HG02623 (cell line): Measurements from ENCODE around the gene GOLGA6B.
"Not testable (repeated sequence)": the region's sequence is repeated elsewhere in the genome, so short reads cannot be mapped to it uniquely, and the experiment has no call there.

Source experiments
- ATAC-seq: cut with Tn5 transposase; IDR thresholded peaks from one replicate; pipeline ENCODE4 v1.9.1; 2021; ENCODE audit warnings: moderate library complexity; ENCODE audit not compliant: unreplicated experiment

The GOLGA6B gene

DNA sequence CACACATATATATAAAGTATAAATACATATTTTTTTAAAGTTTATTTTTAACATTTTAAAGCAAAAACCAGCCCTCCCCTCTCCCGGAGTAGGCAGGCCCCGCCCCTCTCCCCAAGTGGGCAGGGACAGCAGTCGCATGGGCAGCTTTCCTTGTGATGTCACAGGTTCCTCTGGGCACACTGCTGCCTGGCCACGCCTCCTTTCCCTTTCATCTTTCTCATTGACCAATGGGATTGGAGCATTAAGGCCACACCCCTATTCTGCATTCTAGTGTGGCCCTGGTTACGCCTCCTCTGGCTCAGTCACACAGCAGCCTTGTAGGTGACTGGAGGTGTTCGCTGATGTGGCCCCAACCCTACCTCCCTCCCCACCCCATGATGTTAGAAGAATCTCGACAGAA lies at the start of gene GOLGA6B:
Gene GOLGA6B (plus strand): TSS at position 301 of the 400 bp plus-strand sequence. CDS start 41 bp downstream, at position 342.
- ATAC-seq, result not testable (repeated sequence)

DNA sequence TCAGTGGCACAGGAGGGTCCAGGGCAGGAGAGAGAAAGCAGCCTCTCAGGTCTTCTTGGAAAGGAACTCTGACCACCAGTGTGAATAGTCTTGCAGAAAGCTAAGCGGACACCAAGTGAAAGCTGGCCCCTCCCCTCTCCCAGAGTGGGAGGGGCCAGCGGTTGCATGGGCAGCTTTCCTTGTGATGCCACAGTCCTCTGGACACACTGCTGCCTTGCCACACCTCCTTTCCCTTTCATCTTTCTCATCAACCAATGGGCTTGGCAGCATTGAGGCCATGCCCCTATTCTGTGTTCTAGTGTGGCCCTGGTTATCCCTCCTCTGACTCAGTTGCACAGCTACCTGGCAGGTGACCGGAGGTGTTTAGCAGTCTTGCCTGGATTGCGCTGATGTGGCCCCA lies 49.7 kb upstream of the GOLGA6B start:
- no peak for ATAC-seq

DNA sequence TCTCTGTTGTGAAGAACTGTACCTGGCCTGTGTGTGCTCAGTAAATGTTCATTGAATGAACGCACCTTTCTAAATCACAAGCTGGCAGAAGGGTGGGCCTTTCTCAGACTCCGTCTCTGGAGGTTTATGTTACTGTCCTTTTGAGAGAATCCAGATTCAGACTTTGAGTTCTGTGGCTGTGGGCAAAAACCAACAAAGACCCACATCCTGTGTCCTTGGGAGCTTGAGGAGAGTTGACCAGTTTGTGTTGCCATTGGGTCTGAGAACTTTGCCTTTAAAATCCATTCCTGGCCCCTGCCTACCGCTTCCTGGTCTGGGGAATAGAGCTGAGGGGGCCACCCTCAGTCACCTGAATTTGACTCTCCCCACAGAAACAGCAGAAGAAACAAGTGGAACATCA lies 46.4 kb upstream of the GOLGA6B start:
- not testable (repeated sequence) for ATAC-seq

DNA sequence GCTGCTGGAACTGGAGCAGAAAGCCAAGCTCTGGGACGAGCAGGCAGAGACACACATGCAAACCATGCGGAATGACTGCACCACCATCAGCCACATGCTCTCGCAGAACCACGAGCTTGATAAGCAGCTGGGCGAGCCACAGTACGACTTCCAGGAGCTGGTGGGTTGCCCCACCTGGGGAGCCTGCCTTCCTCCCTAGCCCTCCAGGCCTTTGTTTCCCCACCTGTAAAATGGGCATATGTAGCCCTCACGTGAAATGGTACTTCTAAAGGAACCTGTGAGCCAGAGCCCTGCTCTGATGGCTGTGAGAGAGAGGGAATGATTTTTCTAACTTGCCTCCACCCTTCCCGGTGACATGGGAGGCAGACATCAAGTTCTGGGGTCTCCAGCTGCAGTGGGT lies 44.6 kb upstream of the GOLGA6B start:
- no peak for ATAC-seq

- not testable (repeated sequence) for ATAC-seq
Observed at GRCh38 chr15:72612324-72612723, 42.2 kb upstream of the GOLGA6B start.

DNA sequence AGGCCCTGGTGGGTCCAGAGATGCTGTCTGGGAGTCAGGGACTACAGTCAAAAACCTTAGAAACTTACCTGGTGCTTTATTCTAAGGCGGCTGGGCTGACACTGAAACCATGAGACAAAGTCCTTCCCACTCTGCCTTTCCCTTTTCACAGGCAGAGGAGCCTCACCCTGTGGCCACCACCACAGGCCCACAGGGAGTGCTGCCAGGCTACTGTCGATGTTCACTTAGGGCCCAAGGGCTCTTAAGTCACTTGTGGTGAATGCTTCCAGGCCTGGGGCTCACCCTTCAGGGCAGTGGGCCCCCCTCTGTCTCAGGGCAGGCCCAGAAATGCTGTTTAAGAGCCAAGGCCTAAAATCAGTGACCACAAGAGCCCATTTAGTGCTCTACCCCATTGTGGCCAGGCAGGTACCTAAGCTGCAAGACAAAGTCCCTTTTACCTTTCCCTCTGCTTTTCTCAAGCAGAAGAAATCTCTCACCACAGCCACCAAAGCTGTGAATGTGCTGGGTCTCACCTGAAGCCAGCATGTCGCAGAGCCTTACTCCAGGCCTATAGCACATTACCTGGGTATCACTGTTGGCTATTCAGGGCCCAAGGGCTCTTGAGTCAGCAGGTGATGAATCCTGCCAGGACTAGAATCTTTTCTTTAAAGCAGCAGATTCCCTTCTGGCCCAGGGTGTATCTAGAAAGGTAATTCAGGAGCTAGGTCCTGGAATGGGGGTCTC lies 39.5 kb upstream of the GOLGA6B start:
- ATAC-seq, result no peak

- ATAC-seq, result not testable (repeated sequence)
Observed at GRCh38 chr15:72615533-72616233, 38.8 kb upstream of the GOLGA6B start.

- ATAC-seq, result no peak
Observed at GRCh38 chr15:72616491-72617210, 37.8 kb upstream of the GOLGA6B start.

DNA sequence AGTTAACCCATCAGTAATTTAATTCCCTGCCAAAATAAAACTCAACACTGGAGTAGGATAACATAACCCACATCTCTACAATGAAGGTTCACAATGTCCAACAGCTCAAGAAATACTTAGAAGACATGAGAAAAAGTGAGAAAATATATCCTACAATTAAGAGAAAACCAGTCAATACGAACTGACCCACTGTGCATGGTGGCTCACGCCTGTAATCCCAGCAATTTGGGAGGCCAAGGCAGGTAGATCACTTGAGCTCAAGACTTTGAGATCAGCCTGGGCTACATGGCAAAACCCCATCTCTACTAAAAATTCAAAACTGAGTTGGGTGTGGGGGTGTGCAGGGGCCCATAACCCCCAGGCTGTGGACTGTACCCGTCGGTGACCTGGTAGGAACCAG lies 30.6 kb upstream of the GOLGA6B start:
- ATAC-seq, result not testable (repeated sequence)

DNA sequence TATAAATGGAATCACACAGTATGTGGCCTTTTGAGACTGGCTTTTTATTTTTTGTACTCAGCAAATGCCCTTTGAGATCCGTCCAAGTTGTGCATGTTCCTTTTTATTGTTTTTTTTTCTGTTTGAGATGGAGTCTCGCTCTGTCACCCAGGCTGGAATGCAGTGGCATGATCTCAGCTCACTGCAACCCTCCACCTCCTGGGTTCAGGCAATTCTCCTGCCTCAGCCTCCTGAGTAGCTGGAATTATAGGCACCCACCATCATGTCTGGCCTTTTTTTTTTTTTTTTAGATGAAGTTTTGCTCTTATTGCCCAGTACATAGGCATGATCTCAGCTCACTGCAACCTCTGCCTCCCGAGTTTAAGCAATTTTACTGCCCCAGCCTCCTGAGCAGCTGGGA lies 28.3 kb upstream of the GOLGA6B start:
- not testable (repeated sequence) for ATAC-seq

GRCh38 chr15:72628249-72629067 lies 26.0 kb upstream of the GOLGA6B start:
- not testable (repeated sequence) for ATAC-seq

GRCh38 chr15:72629068-72629570 lies 25.4 kb upstream of the GOLGA6B start:
- ATAC-seq, result not testable (repeated sequence)

DNA sequence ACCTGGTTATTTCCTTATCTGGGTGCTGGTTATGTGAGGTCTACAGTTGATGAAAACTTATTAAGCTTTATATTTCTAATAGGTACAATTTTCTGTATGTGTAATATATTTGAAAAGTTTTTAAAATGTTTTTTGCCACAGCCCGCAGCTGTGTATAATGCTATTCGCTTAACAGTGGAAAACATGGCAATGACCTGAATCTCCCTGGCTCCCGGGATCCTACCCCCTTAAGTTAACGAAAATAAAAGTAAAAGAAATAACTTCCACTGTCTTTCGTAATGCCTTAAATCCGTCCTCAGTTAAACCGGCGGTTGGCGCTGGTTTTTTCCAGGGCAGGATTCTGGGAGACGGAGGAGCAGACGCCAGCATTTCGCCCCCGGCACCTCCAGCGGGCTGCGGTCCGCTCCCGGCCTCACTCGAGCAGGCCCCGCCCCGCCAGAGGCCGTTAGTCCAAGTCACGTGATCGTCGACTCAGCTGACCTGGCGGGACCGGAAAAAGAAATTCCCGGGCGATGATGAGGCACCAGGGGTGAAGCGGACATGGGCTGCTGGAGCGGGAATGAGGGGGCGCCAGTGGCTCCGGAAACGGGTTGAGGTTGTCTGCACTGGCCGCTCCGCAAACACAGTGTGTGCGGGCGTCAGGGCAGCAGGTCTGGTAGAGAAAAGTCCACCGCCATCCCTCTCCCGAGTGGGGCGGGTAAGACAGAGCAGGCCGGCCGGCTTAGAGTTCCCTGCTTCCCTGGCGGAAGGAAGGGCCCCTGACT lies 17.8 kb upstream of the GOLGA6B start:
- ATAC-seq, result peak; percentile 56

GRCh38 chr15:72639759-72640483 lies 14.6 kb upstream of the GOLGA6B start:
- not testable (repeated sequence) for ATAC-seq

DNA sequence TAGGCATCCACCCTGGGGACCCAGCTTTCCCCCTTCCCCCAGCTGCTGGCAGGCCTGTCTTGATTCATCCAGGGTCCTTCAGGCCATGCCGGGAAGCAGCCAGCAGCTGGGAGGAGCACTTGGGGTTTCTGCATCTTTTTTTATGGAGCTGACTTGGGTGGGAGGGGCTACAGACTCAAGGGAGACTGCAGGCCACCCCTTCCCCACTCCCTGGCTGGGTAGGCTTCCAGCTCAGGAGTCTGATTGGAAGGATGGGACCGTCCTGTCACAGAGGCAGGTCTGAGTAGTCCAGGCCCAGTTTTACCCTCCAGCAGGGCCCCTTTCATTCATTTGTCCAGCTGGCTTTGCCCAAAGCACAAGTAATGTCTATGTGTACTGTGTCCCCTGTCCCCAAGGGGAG lies 12.2 kb upstream of the GOLGA6B start:
- ATAC-seq, result not testable (repeated sequence)

- ATAC-seq, result not testable (repeated sequence)
Observed at GRCh38 chr15:72648631-72649253, 5.8 kb upstream of the GOLGA6B start.

- not testable (repeated sequence) for ATAC-seq
Observed at GRCh38 chr15:72656014-72656413, 1.5 kb downstream of the GOLGA6B start.

DNA sequence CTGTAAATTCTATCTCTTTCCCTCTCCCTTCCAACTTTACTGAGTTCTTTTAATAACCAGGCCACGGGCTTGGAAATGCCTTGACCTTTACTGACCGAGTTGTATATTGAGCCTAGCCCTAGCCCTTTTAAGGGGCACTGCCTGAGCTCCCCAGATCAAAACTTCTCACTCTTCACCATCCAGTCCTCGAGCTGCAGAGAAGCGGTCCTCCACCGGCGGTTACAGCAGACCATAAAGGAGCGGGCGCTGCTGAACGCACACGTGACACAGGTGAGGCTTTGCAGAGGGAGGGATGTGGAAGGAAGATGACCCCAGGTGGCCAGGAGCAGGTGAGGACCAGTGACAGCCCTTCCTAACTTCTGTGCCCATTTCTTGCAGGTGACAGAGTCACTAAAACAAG lies 6.6 kb downstream of the GOLGA6B start:
- not testable (repeated sequence) for ATAC-seq

DNA sequence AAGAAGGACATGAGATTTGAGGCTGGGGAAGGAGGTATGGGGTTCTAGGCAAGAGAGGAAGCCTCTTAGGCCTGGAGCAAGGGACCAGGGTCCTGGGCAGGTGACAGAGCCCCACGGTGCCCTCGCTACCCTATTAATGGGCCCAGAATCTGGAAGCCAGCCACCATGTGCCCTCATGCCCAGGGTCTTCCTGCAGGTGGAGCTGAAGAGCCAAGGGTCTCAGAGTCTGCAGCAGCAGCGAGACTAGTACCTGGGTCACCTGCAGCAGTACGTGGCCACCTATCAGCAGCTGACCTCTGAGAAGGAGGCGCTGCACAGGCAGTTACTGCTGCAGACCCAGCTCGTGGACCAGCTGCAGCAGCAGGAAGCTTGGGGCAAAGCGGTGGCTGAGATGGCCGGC lies 9.4 kb downstream of the GOLGA6B start:
- ATAC-seq, result not testable (repeated sequence)
